Measurements from ENCODE around the gene CD33. TPM values are rescaled to one million over a fixed set of nuclear protein-coding genes. Genes with fewer than 3 reads are reported as not detected.

Gene CD33
- total and polyA plus RNA-seq, 9 donors: 1.3 to 16.5 (median 2.7) TPM

GRCh38 chr19:51192689-51193088, 32.2 kb upstream of the CD33 start:
- no peaks in the 10 kb centered on the region for H3K4me1 ChIP-seq (ENCODE audit: insufficient read depth)
- H3K4me3 ChIP-seq: no peak overlapping the region
- no peaks in the 10 kb centered on the region for H3K27me3 ChIP-seq
- DNase-seq: no peak
- WGBS, 3 donors: 84 to 86% (median 85%) methylated on average over 9 of the region's 9 CpGs
- no peaks in the 10 kb centered on the region for H3K36me3 ChIP-seq
- TF ChIP-seq CTCF (IDR thresholded peaks at IDR 0.05) (no peak), POLR2A (IDR thresholded peaks at IDR 0.05) (no peak), EP300 (IDR thresholded peaks at IDR 0.05) (no peak)
- no peaks in the 10 kb centered on the region for H3K9me3 ChIP-seq
- no peak overlapping the region for H3K27ac ChIP-seq
- intact Hi-C loops (cut with DNase I): no loop called here

GRCh38 chr19:51194527-51195315, 30.2 kb upstream of the CD33 start:
- Histone ChIP-seq H3K27me3 (no peaks in the 10 kb centered on the region), H3K4me1 (ENCODE audit: insufficient read depth) (no peaks in the 10 kb centered on the region), H3K9me3 (no peaks in the 10 kb centered on the region), H3K36me3 (no peaks in the 10 kb centered on the region), H3K4me3 (no peak overlapping the region), H3K27ac (no peak overlapping the region)
- intact Hi-C loops (cut with DNase I): no loop called here
- TF ChIP-seq CTCF (IDR thresholded peaks at IDR 0.05) (no peak), POLR2A (IDR thresholded peaks at IDR 0.05) (no peak), EP300 (IDR thresholded peaks at IDR 0.05) (no peak)
- DNase-seq: no peak
- WGBS, 3 donors: 14 to 31% (median 22%) methylated on average over 20 to 21 of the region's 21 CpGs

GRCh38 chr19:51195316-51195586, 29.6 kb upstream of the CD33 start:
- no peaks in the 10 kb centered on the region for H3K4me1 ChIP-seq (ENCODE audit: insufficient read depth)
- DNase-seq: no peak
- H3K27me3 ChIP-seq: no peaks in the 10 kb centered on the region
- no peaks in the 10 kb centered on the region for H3K36me3 ChIP-seq
- no peak overlapping the region for H3K4me3 ChIP-seq
- intact Hi-C loops (cut with DNase I): no loop called here
- H3K9me3 ChIP-seq: no peaks in the 10 kb centered on the region
- TF ChIP-seq EP300 (IDR thresholded peaks at IDR 0.05): no peak
- no peak for TF ChIP-seq POLR2A (IDR thresholded peaks at IDR 0.05)
- TF ChIP-seq CTCF (IDR thresholded peaks at IDR 0.05): no peak
- H3K27ac ChIP-seq: no peak overlapping the region
- WGBS, 3 donors: 71 to 81% (median 81%) methylated on average over 9 of the region's 9 CpGs

GRCh38 chr19:51195616-51196015, 29.3 kb upstream of the CD33 start:
- no peaks in the 10 kb centered on the region for H3K4me1 ChIP-seq (ENCODE audit: insufficient read depth)
- 84 to 87% (median 85%) methylated on average over 10 of the region's 10 CpGs for WGBS, 3 donors
- H3K27ac ChIP-seq: no peak overlapping the region
- no peaks in the 10 kb centered on the region for H3K36me3 ChIP-seq
- intact Hi-C loops (cut with DNase I): no loop called here
- H3K27me3 ChIP-seq: no peaks in the 10 kb centered on the region
- TF ChIP-seq POLR2A (IDR thresholded peaks at IDR 0.05): no peak
- TF ChIP-seq CTCF (IDR thresholded peaks at IDR 0.05): no peak
- TF ChIP-seq EP300 (IDR thresholded peaks at IDR 0.05): no peak
- DNase-seq: no peak
- H3K9me3 ChIP-seq: no peaks in the 10 kb centered on the region
- H3K4me3 ChIP-seq: no peak overlapping the region
